ENCODE measurements around the gene FAM216A. TPM values are rescaled to one million over a fixed set of nuclear protein-coding genes. Genes with fewer than 3 reads are reported as not detected.
"Not testable (repeated sequence)": the region's sequence is repeated elsewhere in the genome, so short reads cannot be mapped to it uniquely, and the experiment has no call there.

FAM216A gene
- total RNA-seq, 1 experiment from 2014 or later, result 10.1 TPM

DNA sequence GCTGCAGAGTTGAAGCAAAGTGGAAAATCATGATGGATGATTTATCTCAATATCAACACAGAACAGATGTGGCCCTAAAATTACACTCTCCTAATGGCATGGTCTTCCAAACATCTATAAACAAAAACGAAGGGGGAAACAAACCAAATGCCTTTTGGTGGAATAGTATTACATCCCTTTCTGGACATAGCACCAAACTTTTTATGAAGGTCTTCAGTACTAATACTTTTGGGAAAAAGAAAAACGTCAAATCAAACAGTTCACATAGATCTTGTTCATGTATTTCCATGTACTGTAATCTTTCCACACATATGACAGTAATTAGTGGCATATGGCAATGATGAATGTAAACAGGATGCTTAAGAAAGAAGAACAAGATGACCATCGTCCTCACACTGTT is 42.2 kb upstream of the FAM216A start (continued):
- no peak for TF ChIP-seq ZBTB33 (IDR thresholded peaks at IDR 0.05; ENCODE audit: extremely low read depth, insufficient replicate concordance, low read length)

- H3K36me3 ChIP-seq (ENCODE audit: control insufficient read depth in 1 of 2, insufficient read depth in 2 of 2, low read length in 2 of 2); BruUV-seq (replicated peaks); POLR2A ChIA-PET; ATAC-seq; H3K27me3 ChIP-seq (ENCODE audit: insufficient read depth, low read length); H3K9me2 ChIP-seq (ENCODE audit: insufficient read depth); H4K20me1 ChIP-seq (ENCODE audit: insufficient read depth); H3K9ac ChIP-seq (ENCODE audit: low read length); H3K79me2 ChIP-seq (ENCODE audit: insufficient read depth, low read length); H2AFZ ChIP-seq (ENCODE audit: low read depth, low read length, poor library complexity, severe bottlenecking); H3K9me3 ChIP-seq (ENCODE audit: control insufficient read depth in 1 of 2, insufficient read depth in 1 of 2, low read depth in 1 of 2, low read length in 2 of 2); CTCF ChIA-PET; H3K4me3 ChIP-seq (replicated peaks in 1 of 2; ENCODE audit: low read depth in 1 of 2, low read length in 2 of 2); DNase-seq (ENCODE audit: low read depth, low spot score); H3K27ac ChIP-seq (ENCODE audit: low read depth, low read length); RAD21 ChIA-PET (ENCODE audit: low non-redundant PET in 1 of 2, low total read pairs in 2 of 2, uncharacterized antibody in 2 of 2, unreplicated experiment in 2 of 2); H3K4me2 ChIP-seq (ENCODE audit: low read length): not testable (repeated sequence)
- H3K4me1 ChIP-seq (ENCODE audit: control insufficient read depth in 1 of 2, insufficient read depth in 2 of 2, low read length in 2 of 2), result peaks cover 4 to 11% of the 10 kb centered on the region in 2 experiments; a peak in 3 of 4 replicates
- intact Hi-C loops (cut with micrococcal nuclease), result loop anchor here (5.0 to 10.0 kb wide), 2 partner anchors 72 to 575 kb away; no protein-coding TSS in a partner anchor
Measured at GRCh38 chr12:110429676-110430075, 39.0 kb upstream of the FAM216A start.

- H4K20me1 ChIP-seq (ENCODE audit: insufficient read depth), result no peaks in the 10 kb centered on the region
- no peak overlapping the region for H3K9ac ChIP-seq (ENCODE audit: low read length)
- CTCF ChIA-PET, result interaction anchor here (0.9 to 2.2 kb wide), 33 partner anchors 9 to 579 kb away, joined by 3 to 32 read pairs (median 5); partner anchors contain the start of genes ARPC3, FAM216A, GPN3 and IFT81
- no peak overlapping the region; a peak in 1 of 4 replicates for H3K4me3 ChIP-seq (replicated peaks in 1 of 2; ENCODE audit: low read depth in 1 of 2, low read length in 2 of 2)
- intact Hi-C loops (cut with micrococcal nuclease), result loop anchor here (1.0 to 10.0 kb wide), 3 partner anchors 75 to 577 kb away; no protein-coding TSS in a partner anchor
- POLR2A ChIA-PET, result interaction anchor here (0.6 to 1.5 kb wide), 9 partner anchors 11 to 402 kb away, joined by 3 to 6 read pairs (median 4); partner anchors contain the start of genes ARPC3, FAM216A and GPN3
- peak overlapping the region; percentile 74 for H3K4me2 ChIP-seq (ENCODE audit: low read length)
- no peaks in the 10 kb centered on the region for H3K79me2 ChIP-seq (ENCODE audit: insufficient read depth, low read length)
- no peaks in the 10 kb centered on the region for H3K9me2 ChIP-seq (ENCODE audit: insufficient read depth)
- H3K27me3 ChIP-seq (ENCODE audit: insufficient read depth, low read length), result no peaks in the 10 kb centered on the region
- peaks cover 3 to 21% of the 10 kb centered on the region in 2 experiments; a peak in 3 of 4 replicates for H3K36me3 ChIP-seq (ENCODE audit: control insufficient read depth in 1 of 2, insufficient read depth in 2 of 2, low read length in 2 of 2)
- H3K4me1 ChIP-seq (ENCODE audit: control insufficient read depth in 1 of 2, insufficient read depth in 2 of 2, low read length in 2 of 2), result peaks cover 4 to 11% of the 10 kb centered on the region in 2 experiments; a peak in 3 of 4 replicates
- no peaks in the 10 kb centered on the region for H3K9me3 ChIP-seq (ENCODE audit: control insufficient read depth in 1 of 2, insufficient read depth in 1 of 2, low read depth in 1 of 2, low read length in 2 of 2)
- ATAC-seq, result no peak; the same call in 1 of the 2 replicates
- no peak for TF ChIP-seq SIN3A (IDR thresholded peaks at IDR 0.05; ENCODE audit: low read depth)
- TF ChIP-seq SP1 (IDR thresholded peaks at IDR 0.05; ENCODE audit: low read depth), result no peak
- TF ChIP-seq EZH2 (IDR thresholded peaks at IDR 0.05), result no peak
- no peak for TF ChIP-seq ZNF274 (IDR thresholded peaks at IDR 0.05; ENCODE audit: low read depth, low read length)
- no peak for TF ChIP-seq YY1 (IDR thresholded peaks at IDR 0.05; ENCODE audit: extremely low read depth, insufficient replicate concordance, low read depth, low read length)
- no peak for TF ChIP-seq CBX3 (IDR thresholded peaks at IDR 0.05; ENCODE audit: low read depth)
- TF ChIP-seq, protein P1, sequence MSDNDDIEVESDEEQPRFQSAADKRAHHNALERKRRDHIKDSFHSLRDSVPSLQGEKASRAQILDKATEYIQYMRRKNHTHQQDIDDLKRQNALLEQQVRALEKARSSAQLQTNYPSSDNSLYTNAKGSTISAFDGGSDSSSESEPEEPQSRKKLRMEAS (IDR thresholded peaks at IDR 0.05), result no peak
- no peak for TF ChIP-seq CEBPB (IDR thresholded peaks at IDR 0.05; ENCODE audit: low read depth)
- RAD21 ChIA-PET (ENCODE audit: low non-redundant PET in 1 of 2, low total read pairs in 2 of 2, uncharacterized antibody in 2 of 2, unreplicated experiment in 2 of 2), result interaction anchor here (0.6 to 1.5 kb wide), 9 partner anchors 73 to 332 kb away, joined by 3 to 7 read pairs (median 4); partner anchors contain the start of gene TCTN1 (in 1 of the 2)
- no peak for DNase-seq (ENCODE audit: low read depth, low spot score)
- peak overlapping the region; percentile 21 for H2AFZ ChIP-seq (ENCODE audit: low read depth, low read length, poor library complexity, severe bottlenecking)
- H3K27ac ChIP-seq (ENCODE audit: low read depth, low read length), result peak overlapping the region; percentile 35; the same call in 1 of the 2 replicates
- no TSS peak for BruUV-seq (replicated peaks)
Measured at GRCh38 chr12:110431957-110432587, 36.6 kb upstream of the FAM216A start.
